ENCODE measurements around the gene CDC20B.

The CDC20B gene

DNA sequence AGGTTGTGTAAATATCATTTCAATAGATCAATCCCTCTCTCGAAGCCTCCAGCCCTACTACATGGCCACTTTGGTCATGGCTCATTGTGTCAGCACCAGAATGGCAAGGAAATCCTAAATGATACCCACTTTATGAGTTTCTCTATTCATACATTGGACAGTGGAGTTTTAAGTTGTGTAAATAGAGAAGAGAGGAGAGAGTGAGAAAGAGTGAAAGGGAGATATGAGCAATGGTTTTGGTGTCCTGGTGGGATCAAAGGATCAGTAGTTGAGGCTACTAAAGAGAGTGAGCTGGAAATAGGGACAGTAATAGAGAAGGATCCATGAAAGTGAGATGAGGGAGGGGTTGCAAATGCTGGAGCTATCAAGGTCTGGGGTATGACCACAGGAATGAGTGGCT, 102.0 kb downstream of the CDC20B start:
- ChIA-PET CTCF (interaction anchor here (1.0 to 1.3 kb wide), 2 partner anchors 26 to 37 kb away, joined by 3 read pairs; no protein-coding TSS in a partner anchor), POLR2A (no interaction called here)
- TF ChIP-seq, protein P1, sequence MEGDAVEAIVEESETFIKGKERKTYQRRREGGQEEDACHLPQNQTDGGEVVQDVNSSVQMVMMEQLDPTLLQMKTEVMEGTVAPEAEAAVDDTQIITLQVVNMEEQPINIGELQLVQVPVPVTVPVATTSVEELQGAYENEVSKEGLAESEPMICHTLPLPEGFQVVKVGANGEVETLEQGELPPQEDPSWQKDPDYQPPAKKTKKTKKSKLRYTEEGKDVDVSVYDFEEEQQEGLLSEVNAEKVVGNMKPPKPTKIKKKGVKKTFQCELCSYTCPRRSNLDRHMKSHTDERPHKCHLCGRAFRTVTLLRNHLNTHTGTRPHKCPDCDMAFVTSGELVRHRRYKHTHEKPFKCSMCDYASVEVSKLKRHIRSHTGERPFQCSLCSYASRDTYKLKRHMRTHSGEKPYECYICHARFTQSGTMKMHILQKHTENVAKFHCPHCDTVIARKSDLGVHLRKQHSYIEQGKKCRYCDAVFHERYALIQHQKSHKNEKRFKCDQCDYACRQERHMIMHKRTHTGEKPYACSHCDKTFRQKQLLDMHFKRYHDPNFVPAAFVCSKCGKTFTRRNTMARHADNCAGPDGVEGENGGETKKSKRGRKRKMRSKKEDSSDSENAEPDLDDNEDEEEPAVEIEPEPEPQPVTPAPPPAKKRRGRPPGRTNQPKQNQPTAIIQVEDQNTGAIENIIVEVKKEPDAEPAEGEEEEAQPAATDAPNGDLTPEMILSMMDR (IDR thresholded peaks at IDR 0.05; ENCODE audit: control extremely low read depth, extremely low read depth, low read depth, missing control alignments): no peak
- no peak for DNase-seq (ENCODE audit: extremely low spot score)

DNA sequence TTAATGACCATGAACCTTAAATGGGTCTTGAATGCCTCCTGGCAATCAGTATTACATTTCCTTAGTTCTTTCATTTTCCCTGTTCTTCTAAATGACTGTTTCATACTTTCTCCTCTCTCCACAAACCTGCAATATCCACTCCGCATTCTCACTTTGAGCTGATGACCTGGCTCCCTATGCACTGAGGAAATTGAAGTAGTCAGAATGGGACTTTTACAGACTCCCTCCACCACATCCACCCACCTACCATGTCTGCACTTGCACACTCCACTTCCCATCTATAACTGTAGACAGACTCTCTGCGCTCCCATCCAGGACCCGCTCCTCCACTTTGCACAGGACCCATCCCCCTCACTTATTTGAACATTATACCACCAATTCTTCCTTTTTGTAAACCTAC, 106.7 kb downstream of the CDC20B start:
- ChIA-PET POLR2A (no interaction called here), CTCF (no interaction called here)
- TF ChIP-seq, protein P1 (IDR thresholded peaks at IDR 0.05; ENCODE audit: control extremely low read depth, extremely low read depth, low read depth, missing control alignments): no peak
- DNase-seq (ENCODE audit: extremely low spot score): no peak

DNA sequence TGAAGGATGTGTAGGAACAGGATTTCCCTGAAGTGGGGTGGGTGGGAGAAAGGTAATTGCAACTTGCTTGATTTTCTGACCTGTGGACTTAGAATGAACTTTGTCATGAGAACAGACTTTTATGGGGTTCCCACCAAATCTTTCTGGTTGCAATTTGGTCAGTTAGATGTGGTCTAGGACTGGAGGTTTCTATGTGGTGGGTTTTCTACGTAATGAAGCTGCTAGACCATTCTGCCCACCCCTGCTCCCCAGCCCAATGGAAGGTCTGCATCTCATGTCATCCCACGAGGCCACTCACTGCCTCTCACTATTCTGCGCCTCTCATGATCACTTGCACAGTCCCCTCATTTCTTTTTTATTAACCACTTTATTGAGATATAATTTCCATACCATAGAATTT, 108.5 kb downstream of the CDC20B start:
- TF ChIP-seq, protein P1 (IDR thresholded peaks at IDR 0.05; ENCODE audit: control extremely low read depth, extremely low read depth, low read depth, missing control alignments): no peak
- DNase-seq (ENCODE audit: extremely low spot score): no peak
- POLR2A ChIA-PET: no interaction called here
- CTCF ChIA-PET: interaction anchor here (1.1 kb wide), 1 partner anchor 10 kb away, joined by 3 read pairs; no protein-coding TSS in a partner anchor

DNA sequence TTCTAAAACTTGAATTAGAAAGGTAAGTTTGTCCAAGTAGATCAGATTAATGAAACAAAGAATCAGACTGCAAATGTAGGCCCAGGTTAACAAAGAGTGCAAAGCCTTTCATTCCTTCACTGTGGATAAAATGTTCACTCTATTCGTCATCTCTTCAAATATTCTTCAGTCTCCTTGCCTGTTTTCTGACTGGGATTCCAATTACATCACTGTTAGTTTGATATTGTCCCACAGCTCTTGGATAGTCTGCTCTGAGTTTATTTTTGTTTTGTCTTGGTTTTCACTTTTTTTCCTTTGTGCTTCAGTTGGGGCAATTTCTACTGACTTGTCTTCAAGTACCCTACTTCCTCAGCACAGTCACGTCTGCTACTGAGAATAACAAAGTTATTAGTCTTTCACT, 109.1 kb downstream of the CDC20B start:
- TF ChIP-seq, protein P1 (IDR thresholded peaks at IDR 0.05; ENCODE audit: control extremely low read depth, extremely low read depth, low read depth, missing control alignments): no peak

DNA sequence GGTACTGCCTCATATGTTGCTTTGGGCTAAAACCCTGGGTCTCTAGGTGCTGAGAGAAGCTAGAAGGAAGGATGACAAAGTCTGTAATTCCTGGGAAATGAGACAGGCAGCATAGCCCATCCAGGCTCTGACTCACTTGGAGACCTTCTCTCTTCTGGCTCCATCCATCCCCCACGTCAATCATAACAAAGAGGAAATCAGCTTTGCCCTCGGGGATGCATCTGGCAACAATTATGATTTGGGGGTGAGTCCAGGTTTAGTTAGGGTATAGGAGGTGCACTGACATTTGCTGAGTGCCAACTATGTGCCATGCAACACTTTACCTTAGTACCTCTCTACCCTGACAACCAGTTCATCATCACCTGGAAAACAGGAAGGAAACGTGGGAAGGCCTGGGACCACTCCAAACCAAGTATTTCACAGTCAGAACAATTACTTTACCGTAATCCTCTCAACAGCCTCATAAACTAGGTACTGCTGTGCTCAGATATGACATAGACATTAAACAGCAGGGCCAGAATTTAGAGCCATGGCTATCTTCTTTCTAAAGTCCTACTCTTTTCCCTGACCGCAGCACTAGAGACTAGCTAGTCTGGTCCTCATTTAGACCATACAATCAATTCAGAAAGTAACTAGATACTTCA, 109.6 kb downstream of the CDC20B start:
- ChIA-PET POLR2A (no interaction called here), CTCF (interaction anchor here (1.1 kb wide), 1 partner anchor 11 kb away, joined by 3 read pairs; no protein-coding TSS in a partner anchor)
- TF ChIP-seq, protein P1 (IDR thresholded peaks at IDR 0.05; ENCODE audit: control extremely low read depth, extremely low read depth, low read depth, missing control alignments): no peak
- no peak for DNase-seq (ENCODE audit: extremely low spot score)

More for the DNA sequence above, 109.1 kb downstream of the CDC20B start:
- DNase-seq (ENCODE audit: extremely low spot score): no peak
- ChIA-PET CTCF (interaction anchor here (1.1 kb wide), 1 partner anchor 11 kb away, joined by 3 read pairs; no protein-coding TSS in a partner anchor), POLR2A (no interaction called here)

All from GM10248 (cell line).